Caco-2 (cell line): ENCODE results near the gene RGS1. TPM values are rescaled to one million over a fixed set of nuclear protein-coding genes. Genes with fewer than 3 reads are reported as not detected.

Experiments used
- BruUV-seq: library from RNA; stranded (reverse); fragments of 400-500 nt; replicated peaks from 2 replicates; lab custom pipeline; 2021; lab: Mats Ljungman, UMichigan
- CTCF ChIA-PET: fragments of 300-600 bp; sonication (Branson Sonifier 250); formaldehyde crosslinking; loops from one replicate; lab custom pipeline; 2022; ENCODE audit warnings: antibody characterized with exemption; lab: Charles Lee
- POLR2A ChIA-PET: fragments of 300-600 bp; sonication (Branson Sonifier 250); formaldehyde crosslinking; loops from one replicate; lab custom pipeline; 2022; ENCODE audit warnings: antibody characterized with exemption; lab: Charles Lee
- DNase-seq, 2 experiments: peaks; one replicate each; pipeline versions ENCODE4 v3.0.0 to v3.0.0-alpha.2; 2020 to 2022
- H3K27me3 ChIP-seq: replicated peaks from 2 replicates; pipeline ENCODE4 v1.6.0; 2011; ENCODE audit warnings: low read length; ENCODE audit not compliant: control insufficient read depth, insufficient read depth
- H3K36me3 ChIP-seq: 2 replicates; pipeline ENCODE4 v1.5.1; 2011; ENCODE audit warnings: low read length; ENCODE audit not compliant: control insufficient read depth, insufficient read depth
- H3K4me1 ChIP-seq: fragments of 250-450 bp; sonication (Bioruptor Pico); 2 replicates; pipeline ENCODE4 v1.5.1; 2020; ENCODE audit warnings: mild to moderate bottlenecking
- H3K4me3 ChIP-seq: 2 replicates; pipeline ENCODE4 v1.5.1; 2011; ENCODE audit warnings: low read depth, mild to moderate bottlenecking, control low read depth, low read length
- H3K9me3 ChIP-seq: fragments of 250-450 bp; sonication (Bioruptor Pico); 2 replicates; pipeline ENCODE4 v1.5.1; 2020; ENCODE audit warnings: mild to moderate bottlenecking, moderate library complexity
- H3K27ac Mint-ChIP-seq: one replicate; pipeline ENCODE4 v1.8.0; 2022; ENCODE audit warnings: mixed read lengths; ENCODE audit not compliant: unreplicated experiment
- H3K27me3 Mint-ChIP-seq: one replicate; pipeline ENCODE4 v1.8.0; 2022; ENCODE audit warnings: mixed read lengths; ENCODE audit not compliant: insufficient read depth, unreplicated experiment
- H3K36me3 Mint-ChIP-seq: one replicate; pipeline ENCODE4 v1.8.0; 2022; ENCODE audit warnings: mild to moderate bottlenecking, mixed read lengths; ENCODE audit not compliant: insufficient read depth, unreplicated experiment
- H3K4me1 Mint-ChIP-seq: one replicate; pipeline ENCODE4 v1.8.0; 2022; ENCODE audit warnings: low read depth, mixed read lengths; ENCODE audit not compliant: unreplicated experiment
- H3K4me3 Mint-ChIP-seq: one replicate; pipeline ENCODE4 v1.8.0; 2022; ENCODE audit warnings: mild to moderate bottlenecking, moderate library complexity, mixed read lengths; ENCODE audit not compliant: unreplicated experiment
- H3K9me3 Mint-ChIP-seq: one replicate; pipeline ENCODE4 v1.8.0; 2022; ENCODE audit warnings: mixed read lengths; ENCODE audit not compliant: unreplicated experiment
- CTCF ChIP-seq, 2 experiments: fragments of 200-600 bp in 1 of 2; IDR thresholded peaks; 1 replicate in 1 of 2; 2 replicates in 1 of 2; pipeline versions ENCODE4 v1.5.1 to v1.8.0; 2011 to 2022; ENCODE audit warnings: antibody characterized with exemption in 1 of 2, control low read depth in 1 of 2, inconsistent platforms in 1 of 2, low read depth in 1 of 2, low read length in 1 of 2, mild to moderate bottlenecking in 1 of 2, moderate library complexity in 1 of 2; ENCODE audit not compliant: insufficient read depth in 1 of 2, severe bottlenecking in 1 of 2, unreplicated experiment in 1 of 2
- intact Hi-C: fragments of 100-400 bp; cut with micrococcal nuclease; formaldehyde crosslinking; loops from one replicate; pipeline ENCODE4 v1.10.0; 2022; ENCODE audit not compliant: unreplicated experiment
- total RNA-seq: library from RNA; stranded (reverse); gene quantifications from 2 replicates; pipeline ENCODE4 v1.2.3, GENCODE V29; 2022

The RGS1 gene
- total RNA-seq, 1 experiment from 2014 or later, result not detected

- intact Hi-C loops, result no loop called here
- no TSS peak for BruUV-seq
- no peak for TF ChIP-seq CTCF (IDR thresholded peaks at IDR 0.05; ENCODE audit: insufficient read depth in 1 of 2, low read depth in 1 of 2, low read length in 1 of 2, severe bottlenecking in 1 of 2, unreplicated experiment in 1 of 2)
- Mint-ChIP-seq H3K36me3 (no peaks in the 10 kb centered on the region), H3K27ac (no peak overlapping the region), H3K4me3 (no peak overlapping the region), H3K9me3 (no peaks in the 10 kb centered on the region), H3K4me1 (no peaks in the 10 kb centered on the region), H3K27me3 (no peaks in the 10 kb centered on the region)
- Histone ChIP-seq H3K9me3 (no peaks in the 10 kb centered on the region), H3K4me3 (no peak overlapping the region), H3K36me3 (no peaks in the 10 kb centered on the region), H3K4me1 (no peaks in the 10 kb centered on the region), H3K27me3 (no peaks in the 10 kb centered on the region)
- CTCF ChIA-PET, result no interaction called here
- POLR2A ChIA-PET, result no interaction called here
- no peak for DNase-seq
Measured at GRCh38 chr1:192574073-192574472, 1.5 kb upstream of the RGS1 start.

GRCh38 chr1:192576190-192577144 lies 894 bp downstream of the RGS1 start:
- Histone ChIP-seq H3K4me3 (no peak overlapping the region), H3K9me3 (no peaks in the 10 kb centered on the region), H3K36me3 (no peaks in the 10 kb centered on the region), H3K4me1 (no peaks in the 10 kb centered on the region), H3K27me3 (no peaks in the 10 kb centered on the region)
- no peaks in the 10 kb centered on the region for H3K27me3 Mint-ChIP-seq
- ChIA-PET CTCF (no interaction called here), POLR2A (no interaction called here)
- intact Hi-C loops, result no loop called here
- H3K4me1 Mint-ChIP-seq, result no peaks in the 10 kb centered on the region
- no TSS peak for BruUV-seq
- H3K9me3 Mint-ChIP-seq, result no peaks in the 10 kb centered on the region
- TF ChIP-seq CTCF (IDR thresholded peaks at IDR 0.05; ENCODE audit: insufficient read depth in 1 of 2, low read depth in 1 of 2, low read length in 1 of 2, severe bottlenecking in 1 of 2, unreplicated experiment in 1 of 2), result no peak
- DNase-seq, result no peak
- no peaks in the 10 kb centered on the region for H3K36me3 Mint-ChIP-seq
- H3K27ac Mint-ChIP-seq, result no peak overlapping the region
- H3K4me3 Mint-ChIP-seq, result no peak overlapping the region

GRCh38 chr1:192577145-192578140 lies 1.9 kb downstream of the RGS1 start:
- intact Hi-C loops, result no loop called here
- POLR2A ChIA-PET, result no interaction called here
- no TSS peak for BruUV-seq

More at GRCh38 chr1:192577145-192578140, 1.9 kb downstream of the RGS1 start:
- Histone ChIP-seq H3K4me1 (no peaks in the 10 kb centered on the region), H3K27me3 (no peaks in the 10 kb centered on the region), H3K9me3 (no peaks in the 10 kb centered on the region), H3K4me3 (no peak overlapping the region), H3K36me3 (no peaks in the 10 kb centered on the region)
- H3K27me3 Mint-ChIP-seq, result no peaks in the 10 kb centered on the region
- no peak overlapping the region for H3K4me3 Mint-ChIP-seq
- CTCF ChIA-PET, result no interaction called here
- DNase-seq, result no peak
- no peaks in the 10 kb centered on the region for H3K36me3 Mint-ChIP-seq
- no peaks in the 10 kb centered on the region for H3K4me1 Mint-ChIP-seq
- no peak for TF ChIP-seq CTCF (IDR thresholded peaks at IDR 0.05; ENCODE audit: insufficient read depth in 1 of 2, low read depth in 1 of 2, low read length in 1 of 2, severe bottlenecking in 1 of 2, unreplicated experiment in 1 of 2)
- no peak overlapping the region for H3K27ac Mint-ChIP-seq
- no peaks in the 10 kb centered on the region for H3K9me3 Mint-ChIP-seq
